Fibroblast of lung (primary cell): ENCODE results near the gene NCL. TPM values are rescaled to one million over a fixed set of nuclear protein-coding genes. Genes with fewer than 3 reads are reported as not detected.

Experiments used
- DNase-seq, 2 donors: peaks; one replicate each; pipeline versions ENCODE4 v3.0.0 to v3.0.0-alpha.2; 2010; ENCODE audit warnings: low read depth in 2 of 2
- H2AFZ ChIP-seq: 2 replicates; pipeline ENCODE4 v1.5.1; 2012; ENCODE audit warnings: low read length, control low read depth, inconsistent platforms
- H3K27ac ChIP-seq: 2 replicates; pipeline ENCODE4 v1.5.1; 2011; ENCODE audit warnings: low read length, control low read depth; ENCODE audit not compliant: insufficient read depth
- H3K27me3 ChIP-seq: 2 replicates; pipeline ENCODE4 v1.5.1; 2011; ENCODE audit warnings: mild to moderate bottlenecking, low read length; ENCODE audit not compliant: control insufficient read depth, insufficient read depth
- H3K36me3 ChIP-seq: 2 replicates; pipeline ENCODE4 v1.5.1; 2011; ENCODE audit warnings: low read length; ENCODE audit not compliant: control insufficient read depth, insufficient read depth
- H3K4me1 ChIP-seq: 2 replicates; pipeline ENCODE4 v1.5.1; 2011; ENCODE audit warnings: low read length; ENCODE audit not compliant: control insufficient read depth, insufficient read depth; ENCODE audit errors: extremely low read depth
- H3K4me2 ChIP-seq: 2 replicates; pipeline ENCODE4 v1.5.1; 2011; ENCODE audit warnings: low read length, control low read depth; ENCODE audit not compliant: insufficient read depth; ENCODE audit errors: extremely low read depth
- H3K4me3 ChIP-seq, 4 experiments: fragments of 200-600 bp in 1 of 4; sonication (generic) in 1 of 4; replicated peaks in 1 of 4; 2 replicates each; pipeline ENCODE4 v1.5.1; 2011 to 2016; ENCODE audit warnings: low read length in 4 of 4, low read depth in 3 of 4, mild to moderate bottlenecking in 3 of 4, control low read depth in 2 of 4, inconsistent platforms in 1 of 4, mixed read lengths in 1 of 4; ENCODE audit not compliant: insufficient read depth in 1 of 4; ENCODE audit errors: control extremely low read depth in 1 of 4
- H3K79me2 ChIP-seq: 2 replicates; pipeline ENCODE4 v1.5.1; 2012; ENCODE audit warnings: mild to moderate bottlenecking, low read length, inconsistent platforms; ENCODE audit not compliant: control insufficient read depth, insufficient read depth
- H3K9ac ChIP-seq: 2 replicates; pipeline ENCODE4 v1.5.1; 2011; ENCODE audit warnings: mild to moderate bottlenecking, low read length, control low read depth; ENCODE audit not compliant: insufficient read depth
- H3K9me3 ChIP-seq: 2 replicates; pipeline ENCODE4 v1.5.1; 2012; ENCODE audit warnings: low read depth, low read length; ENCODE audit not compliant: control insufficient read depth, insufficient read depth
- H4K20me1 ChIP-seq: 2 replicates; pipeline ENCODE4 v1.5.1; 2011; ENCODE audit warnings: low read length; ENCODE audit not compliant: control insufficient read depth, insufficient read depth; ENCODE audit errors: extremely low read depth
- CTCF ChIP-seq, 2 donors: IDR thresholded peaks in 1 of 2; conservative IDR thresholded peaks in 1 of 2; 1 replicate in 1 of 2; 2 replicates in 1 of 2; pipeline ENCODE4 v1.5.1; 2011 to 2012; ENCODE audit warnings: low read length in 2 of 2, control low read depth in 1 of 2, inconsistent platforms in 1 of 2, low read depth in 1 of 2, mild to moderate bottlenecking in 1 of 2
- EZH2 ChIP-seq: IDR thresholded peaks from 2 replicates; pipeline ENCODE4 v1.5.1; 2012; ENCODE audit warnings: low read length, control low read depth, mild to moderate bottlenecking; ENCODE audit errors: missing control alignments
- polyA plus RNA-seq, 2 donors: library from polyadenylated mRNA; depleted of rRNA in 1 of 2; stranded (reverse) in 1 of 2; unstranded in 1 of 2; fragments of >200 nt; gene quantifications; 2 replicates each; pipeline ENCODE4 v1.2.1, GENCODE V29; 2011 to 2012; ENCODE audit warnings: missing spikeins in 1 of 2
- total RNA-seq: library from RNA; depleted of rRNA; stranded (reverse); fragments of >200 nt; gene quantifications from 2 replicates; pipeline ENCODE4 v1.2.1, GENCODE V29; 2014

The NCL gene
- total and polyA plus RNA-seq, 2 donors (not counting 1 experiment from before 2014, with no cell fraction given) = 73.5 to 113 TPM

- H3K79me2 ChIP-seq = no peaks in the 10 kb centered on the region
- H2AFZ ChIP-seq = no peak overlapping the region
- H3K27ac ChIP-seq = no peak overlapping the region
- no peak overlapping the region for H3K4me3 ChIP-seq
- H4K20me1 ChIP-seq = no peaks in the 10 kb centered on the region
- H3K36me3 ChIP-seq = no peaks in the 10 kb centered on the region
- no peaks in the 10 kb centered on the region for H3K4me1 ChIP-seq
- H3K27me3 ChIP-seq = peaks cover 3% of the 10 kb centered on the region
- H3K9ac ChIP-seq = no peak overlapping the region
- H3K4me2 ChIP-seq = no peak overlapping the region
- no peaks in the 10 kb centered on the region for H3K9me3 ChIP-seq
- no peak for TF ChIP-seq EZH2
- no peak for TF ChIP-seq CTCF (conservative IDR thresholded peaks at IDR 0.05 in 1 of 2, IDR thresholded peaks at IDR 0.05 in 1 of 2; ENCODE audit: low read depth in 1 of 2, low read length in 2 of 2)
- no peak for DNase-seq
These were observed 6.1 kb upstream of the NCL start for GRCh38 chr2:231470246-231470900.

- Histone ChIP-seq H3K9ac (no peak overlapping the region), H3K4me1 (no peaks in the 10 kb centered on the region), H3K27ac (no peak overlapping the region), H4K20me1 (no peaks in the 10 kb centered on the region), H3K9me3 (no peaks in the 10 kb centered on the region), H2AFZ (no peak overlapping the region), H3K4me2 (no peak overlapping the region), H3K79me2 (no peaks in the 10 kb centered on the region), H3K4me3 (no peak overlapping the region), H3K27me3 (peaks cover 3% of the 10 kb centered on the region), H3K36me3 (no peaks in the 10 kb centered on the region)
- TF ChIP-seq EZH2 (no peak), CTCF (conservative IDR thresholded peaks at IDR 0.05 in 1 of 2, IDR thresholded peaks at IDR 0.05 in 1 of 2; ENCODE audit: low read depth in 1 of 2, low read length in 2 of 2) (no peak)
- no peak for DNase-seq
These were observed 5.3 kb upstream of the NCL start for GRCh38 chr2:231469583-231469950.

GRCh38 chr2:231467613-231468530 is 3.6 kb upstream of the NCL start:
- no peaks in the 10 kb centered on the region for H3K9me3 ChIP-seq
- peaks cover 13% of the 10 kb centered on the region for H3K79me2 ChIP-seq
- H3K36me3 ChIP-seq = no peaks in the 10 kb centered on the region
- no peak for TF ChIP-seq EZH2
- TF ChIP-seq CTCF (conservative IDR thresholded peaks at IDR 0.05 in 1 of 2, IDR thresholded peaks at IDR 0.05 in 1 of 2; ENCODE audit: low read depth in 1 of 2, low read length in 2 of 2) = no peak
- no peak overlapping the region for H3K9ac ChIP-seq
- no peak overlapping the region for H3K4me3 ChIP-seq
- H3K4me2 ChIP-seq = no peak overlapping the region
- H2AFZ ChIP-seq = no peak overlapping the region
- H3K4me1 ChIP-seq = no peaks in the 10 kb centered on the region
- peaks cover 3% of the 10 kb centered on the region for H3K27me3 ChIP-seq
- H3K27ac ChIP-seq = no peak overlapping the region
- H4K20me1 ChIP-seq = peaks cover 5% of the 10 kb centered on the region
- DNase-seq = no peak
